ENCODE results near the gene TREM1. TPM values are rescaled to one million over a fixed set of nuclear protein-coding genes. Genes with fewer than 3 reads are reported as not detected.
"Not testable (repeated sequence)": the region's sequence is repeated elsewhere in the genome, so short reads cannot be mapped to it uniquely, and the experiment has no call there.

TREM1 gene
- polyA plus RNA-seq, 1 experiment = not detected

- DNase-seq (ENCODE audit: low read depth, low spot score) = no peak
- POLR2A ChIA-PET = no interaction called here
- Histone ChIP-seq H3K27ac (ENCODE audit: low read depth, low read length) (no peak overlapping the region), H3K9me3 (ENCODE audit: control insufficient read depth, insufficient read depth, low read length) (no peaks in the 10 kb centered on the region), H3K27me3 (ENCODE audit: control insufficient read depth, insufficient read depth, low read length) (peaks cover under 1% of the 10 kb centered on the region), H3K4me3 (ENCODE audit: low read depth, low read length) (no peak overlapping the region)
- no peak for TF ChIP-seq CTCF (IDR thresholded peaks at IDR 0.05; ENCODE audit: low read depth, low read length)
- CTCF ChIA-PET = interaction anchor here (0.5 kb wide), 1 partner anchor 59 kb away, joined by 4 read pairs; no protein-coding TSS in a partner anchor
Measured at GRCh38 chr6:41247882-41248705, 38.4 kb downstream of the TREM1 start.

- no peak for TF ChIP-seq CTCF (IDR thresholded peaks at IDR 0.05; ENCODE audit: low read depth, low read length)
- Histone ChIP-seq H3K27me3 (ENCODE audit: control insufficient read depth, insufficient read depth, low read length) (peaks cover 4% of the 10 kb centered on the region), H3K9me3 (ENCODE audit: control insufficient read depth, insufficient read depth, low read length) (no peaks in the 10 kb centered on the region), H3K27ac (ENCODE audit: low read depth, low read length) (no peak overlapping the region), H3K4me3 (ENCODE audit: low read depth, low read length) (no peak overlapping the region)
- CTCF ChIA-PET = no interaction called here
- no peak for DNase-seq (ENCODE audit: low read depth, low spot score)
- POLR2A ChIA-PET = no interaction called here
Measured at GRCh38 chr6:41247288-41247865, 39.1 kb downstream of the TREM1 start.

DNA sequence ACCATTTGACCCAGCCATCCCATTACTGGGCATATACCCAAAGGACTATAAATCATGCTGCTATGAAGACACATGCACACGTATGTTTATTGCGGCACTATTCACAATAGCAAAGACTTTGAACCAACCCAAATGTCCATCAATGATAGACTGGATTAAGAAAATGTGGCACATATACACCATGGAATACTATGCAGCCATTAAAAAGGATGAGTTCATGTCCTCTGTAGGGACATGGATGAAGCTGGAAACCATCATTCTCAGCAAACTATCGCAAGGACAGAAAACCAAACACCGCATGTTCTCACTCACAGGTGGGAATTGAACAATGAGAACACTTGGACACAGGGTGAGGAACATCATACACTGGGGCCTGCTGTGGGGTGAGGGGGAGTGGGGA is 40.0 kb downstream of the TREM1 start:
- H3K27me3 ChIP-seq (ENCODE audit: control insufficient read depth, insufficient read depth, low read length); H3K4me3 ChIP-seq (ENCODE audit: low read depth, low read length); POLR2A ChIA-PET; DNase-seq (ENCODE audit: low read depth, low spot score); H3K9me3 ChIP-seq (ENCODE audit: control insufficient read depth, insufficient read depth, low read length); CTCF ChIA-PET; H3K27ac ChIP-seq (ENCODE audit: low read depth, low read length): not testable (repeated sequence)

- TF ChIP-seq CTCF (IDR thresholded peaks at IDR 0.05; ENCODE audit: low read depth, low read length) = no peak
- Histone ChIP-seq H3K27me3 (ENCODE audit: control insufficient read depth, insufficient read depth, low read length) (peaks cover 24% of the 10 kb centered on the region), H3K27ac (ENCODE audit: low read depth, low read length) (no peak overlapping the region), H3K4me3 (ENCODE audit: low read depth, low read length) (no peak overlapping the region), H3K9me3 (ENCODE audit: control insufficient read depth, insufficient read depth, low read length) (no peaks in the 10 kb centered on the region; the same call in 1 of the 2 replicates)
- CTCF ChIA-PET = interaction anchor here (1.5 kb wide), 1 partner anchor 129 kb away, joined by 4 read pairs; no protein-coding TSS in a partner anchor
- no peak for DNase-seq (ENCODE audit: low read depth, low spot score)
- POLR2A ChIA-PET = no interaction called here
Measured at GRCh38 chr6:41239467-41240159, 46.9 kb downstream of the TREM1 start.

DNA sequence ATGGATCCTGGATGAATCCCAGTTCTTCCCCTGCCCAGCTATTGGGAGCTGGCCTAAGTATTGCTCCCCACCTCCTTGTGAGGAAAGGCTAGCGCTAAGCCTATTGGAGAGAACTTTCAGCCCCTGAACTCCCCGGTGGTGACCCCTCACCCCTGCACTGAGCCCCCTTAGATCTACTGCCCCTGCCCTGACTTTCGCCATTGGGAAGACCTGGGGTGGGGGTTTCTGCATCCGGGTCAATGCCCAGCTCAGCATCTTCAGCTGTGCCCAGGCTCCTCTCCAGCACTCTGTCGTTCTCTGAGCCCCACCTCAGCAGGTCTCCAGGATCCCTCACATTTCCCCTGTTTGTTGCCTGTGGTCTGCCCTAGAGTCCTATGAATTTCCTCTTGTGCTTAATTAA is 49.4 kb downstream of the TREM1 start:
- no peak for TF ChIP-seq CTCF (IDR thresholded peaks at IDR 0.05; ENCODE audit: low read depth, low read length)
- ChIA-PET CTCF (no interaction called here), POLR2A (no interaction called here)

More for the DNA sequence above, 49.4 kb downstream of the TREM1 start:
- H3K4me3 ChIP-seq (ENCODE audit: low read depth, low read length) = no peak overlapping the region
- DNase-seq (ENCODE audit: low read depth, low spot score) = no peak
- H3K27ac ChIP-seq (ENCODE audit: low read depth, low read length) = no peak overlapping the region
- H3K27me3 ChIP-seq (ENCODE audit: control insufficient read depth, insufficient read depth, low read length) = peaks cover 20% of the 10 kb centered on the region
- H3K9me3 ChIP-seq (ENCODE audit: control insufficient read depth, insufficient read depth, low read length) = no peaks in the 10 kb centered on the region; the same call in 1 of the 2 replicates

All from AG04450 (cell line).